GM19397 (cell line): ENCODE measurements around the gene TLR2.

Experiments
- ATAC-seq: cut with Tn5 transposase; IDR thresholded peaks from one replicate; pipeline ENCODE4 v1.9.1; 2021; ENCODE audit warnings: mild to moderate bottlenecking, moderate library complexity; ENCODE audit not compliant: unreplicated experiment

Gene TLR2

GRCh38 chr4:153728151-153728550, 44.1 kb downstream of the TLR2 start:
- ATAC-seq = no peak

GRCh38 chr4:153728660-153729059, 44.6 kb downstream of the TLR2 start:
- ATAC-seq = peak; percentile 56

GRCh38 chr4:153729895-153730294, 45.8 kb downstream of the TLR2 start:
- ATAC-seq = no peak

DNA sequence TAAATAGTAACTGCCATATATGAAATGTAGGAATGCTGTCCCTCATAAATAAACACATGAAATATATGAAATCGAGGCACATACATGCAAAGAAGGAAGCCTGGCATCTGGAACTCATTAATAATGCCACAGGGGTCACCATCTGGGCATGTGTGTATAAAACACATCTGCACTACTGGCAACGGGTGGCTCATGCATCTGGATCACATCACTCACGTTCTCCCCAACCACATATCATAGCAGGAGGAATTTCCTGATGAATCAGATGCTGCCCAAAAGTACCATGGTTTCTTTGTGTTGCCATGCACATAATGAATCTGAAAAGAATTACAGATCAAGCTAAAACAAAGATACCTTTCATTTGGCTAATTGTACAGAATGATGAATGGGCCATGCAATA, 47.2 kb downstream of the TLR2 start:
- ATAC-seq = no peak

- ATAC-seq = no peak
Observed at GRCh38 chr4:153733751-153734448, 49.8 kb downstream of the TLR2 start.

DNA sequence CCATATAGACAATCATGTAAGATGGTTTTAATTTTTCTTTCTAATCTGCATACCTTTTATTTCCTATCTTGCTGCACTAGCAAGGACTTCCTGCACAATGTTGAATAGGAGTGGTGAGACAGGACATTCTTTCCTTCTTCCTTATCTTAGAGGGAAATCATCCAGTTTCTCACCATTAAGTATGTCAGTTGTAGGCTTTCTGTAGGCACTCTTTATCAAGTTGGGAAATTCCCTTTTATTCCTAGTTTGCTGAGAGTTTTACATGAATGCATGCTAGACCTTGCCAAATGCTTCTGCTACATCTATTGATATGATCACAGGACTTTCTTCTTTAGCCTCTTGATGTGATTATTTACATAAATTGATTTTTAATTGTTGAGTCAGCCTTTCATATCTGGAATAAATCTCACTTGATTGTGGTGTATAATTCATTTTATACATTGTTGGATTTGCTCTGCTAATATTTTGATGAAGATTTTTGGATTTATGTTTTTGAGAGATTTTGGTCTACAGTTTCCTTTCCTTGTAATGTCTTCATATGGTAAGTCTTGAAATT, 51.9 kb downstream of the TLR2 start:
- ATAC-seq = no peak

DNA sequence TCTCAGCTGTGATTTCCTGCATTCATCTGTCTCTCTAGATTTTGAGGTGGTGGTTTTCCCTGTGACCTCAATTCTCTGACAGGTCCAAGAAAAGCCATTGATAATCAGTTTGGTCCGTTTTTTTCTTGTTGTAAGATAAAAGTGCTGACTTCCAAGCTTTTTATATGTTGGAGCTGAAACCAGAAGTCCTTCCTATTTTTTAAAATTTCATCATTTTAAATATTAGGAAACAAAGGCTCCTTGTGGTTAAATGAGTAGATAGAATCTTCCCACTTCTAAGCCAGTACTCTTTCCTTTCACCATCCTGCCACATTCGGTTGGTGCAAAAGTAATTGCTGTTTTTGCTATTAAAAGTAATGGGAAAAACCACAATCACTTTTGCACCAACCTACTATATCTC, 57.5 kb downstream of the TLR2 start:
- ATAC-seq = no peak

- ATAC-seq = no peak
Observed at GRCh38 chr4:153745651-153746050, 61.6 kb downstream of the TLR2 start.

GRCh38 chr4:153747406-153747955, 63.4 kb downstream of the TLR2 start:
- no peak for ATAC-seq

DNA sequence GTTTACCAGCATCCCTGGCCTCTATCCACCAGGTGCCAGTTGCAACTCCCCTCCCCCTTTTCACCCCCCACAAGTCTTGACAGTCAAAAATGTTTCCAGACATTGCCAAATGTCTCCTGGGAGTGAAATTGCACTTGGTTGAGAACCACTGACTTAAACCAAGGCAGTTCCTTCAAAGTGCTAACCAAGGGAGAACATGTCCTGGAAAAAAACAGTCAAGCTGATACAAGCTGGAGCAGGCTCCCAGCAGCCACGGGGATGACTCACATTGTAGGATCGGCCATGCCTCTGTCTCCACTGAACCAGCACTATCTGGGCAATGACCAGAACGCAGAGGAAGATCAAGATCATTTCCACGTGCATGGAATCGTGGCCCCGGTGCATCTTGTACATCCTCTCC, 64.3 kb downstream of the TLR2 start:
- ATAC-seq = no peak

DNA sequence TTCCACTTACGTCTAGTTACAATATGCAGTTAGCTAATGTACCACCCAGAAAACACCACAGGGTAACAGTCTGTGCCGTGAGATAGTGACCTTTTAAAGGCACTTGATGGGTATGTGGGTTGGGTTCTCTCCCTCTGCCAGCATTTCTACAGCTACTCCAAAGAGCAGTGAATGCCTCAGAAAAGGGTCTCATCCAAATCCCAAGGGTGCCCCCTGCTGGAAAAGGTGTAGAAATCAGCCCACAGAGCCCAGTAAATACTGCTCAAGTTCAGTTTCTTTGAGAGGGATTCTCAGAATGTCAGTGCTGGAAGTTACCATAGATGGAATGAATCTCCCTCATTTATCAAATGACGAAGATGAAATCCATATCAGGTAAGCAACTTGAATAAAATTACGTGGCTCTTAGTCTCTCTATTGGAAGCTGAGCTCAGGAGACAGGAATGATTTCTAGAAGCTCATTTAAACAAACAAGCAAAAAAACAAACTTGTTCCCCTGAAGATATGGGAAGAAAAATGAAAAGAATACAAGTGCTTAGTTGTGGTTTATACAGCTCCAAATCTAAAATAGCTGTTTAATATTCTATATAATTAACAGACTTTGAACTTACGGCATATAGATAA, 66.2 kb downstream of the TLR2 start:
- ATAC-seq = no peak

GRCh38 chr4:153755186-153755585, 71.1 kb downstream of the TLR2 start:
- ATAC-seq = no peak
